Osteocyte (in vitro differentiated cells): ENCODE measurements around the gene DOCK1. TPM values are rescaled to one million over a fixed set of nuclear protein-coding genes. Genes with fewer than 3 reads are reported as not detected.

ENCODE experiments used
- DNase-seq: peaks from one replicate; pipeline ENCODE4 v3.0.0; 2021; ENCODE audit warnings: mixed read lengths; ENCODE audit not compliant: unreplicated experiment; ENCODE audit errors: extremely low spot score
- H3K27ac Mint-ChIP-seq: one replicate; pipeline ENCODE4 v1.8.0; 2021; ENCODE audit warnings: mild to moderate bottlenecking, mixed read lengths; ENCODE audit not compliant: unreplicated experiment
- H3K27me3 Mint-ChIP-seq: one replicate; pipeline ENCODE4 v1.8.0; 2021; ENCODE audit warnings: mixed read lengths; ENCODE audit not compliant: unreplicated experiment
- H3K36me3 Mint-ChIP-seq: one replicate; pipeline ENCODE4 v1.8.0; 2021; ENCODE audit warnings: mixed read lengths; ENCODE audit not compliant: unreplicated experiment
- H3K4me1 Mint-ChIP-seq: one replicate; pipeline ENCODE4 v1.8.0; 2021; ENCODE audit warnings: mixed read lengths; ENCODE audit not compliant: unreplicated experiment
- H3K4me3 Mint-ChIP-seq: one replicate; pipeline ENCODE4 v1.8.0; 2021; ENCODE audit warnings: mild to moderate bottlenecking, moderate library complexity, mixed read lengths; ENCODE audit not compliant: unreplicated experiment
- H3K9me3 Mint-ChIP-seq: one replicate; pipeline ENCODE4 v1.8.0; 2021; ENCODE audit warnings: mixed read lengths; ENCODE audit not compliant: unreplicated experiment
- CTCF ChIP-seq: fragments of 200-600 bp; sonication (generic); IDR thresholded peaks from 2 replicates; pipeline ENCODE4 v1.5.0; 2021; ENCODE audit warnings: antibody characterized with exemption, mild to moderate bottlenecking, moderate library complexity
- total RNA-seq: library from RNA; stranded (reverse); gene quantifications from 2 replicates; pipeline ENCODE4 v1.2.1, GENCODE V29; 2021

DOCK1 gene
- total RNA-seq, 1 donor from 2014 or later = 66.3 TPM

- H3K36me3 Mint-ChIP-seq = peaks cover 34% of the 10 kb centered on the region
- H3K4me1 Mint-ChIP-seq = no peaks in the 10 kb centered on the region
- no peaks in the 10 kb centered on the region for H3K27me3 Mint-ChIP-seq
- no peak overlapping the region for H3K27ac Mint-ChIP-seq
- no peak for TF ChIP-seq CTCF
- H3K4me3 Mint-ChIP-seq = no peak overlapping the region
- DNase-seq = no peak
- no peaks in the 10 kb centered on the region for H3K9me3 Mint-ChIP-seq
These were observed 101.2 kb downstream of the DOCK1 start for GRCh38 chr10:127006453-127006852.

- H3K9me3 Mint-ChIP-seq = no peaks in the 10 kb centered on the region
- no peak for TF ChIP-seq CTCF
- peaks cover 7% of the 10 kb centered on the region for H3K4me1 Mint-ChIP-seq
- H3K4me3 Mint-ChIP-seq = no peak overlapping the region
- DNase-seq = no peak
- H3K27ac Mint-ChIP-seq = no peak overlapping the region
- no peaks in the 10 kb centered on the region for H3K27me3 Mint-ChIP-seq
- H3K36me3 Mint-ChIP-seq = peaks cover 39% of the 10 kb centered on the region
These were observed 104.1 kb downstream of the DOCK1 start for GRCh38 chr10:127009366-127009765.

- H3K4me1 Mint-ChIP-seq = peaks cover 7% of the 10 kb centered on the region
- H3K4me3 Mint-ChIP-seq = no peak overlapping the region
- H3K27me3 Mint-ChIP-seq = no peaks in the 10 kb centered on the region
- no peak overlapping the region for H3K27ac Mint-ChIP-seq
- DNase-seq = no peak
- H3K36me3 Mint-ChIP-seq = peaks cover 36% of the 10 kb centered on the region
- no peaks in the 10 kb centered on the region for H3K9me3 Mint-ChIP-seq
- TF ChIP-seq CTCF = no peak
These were observed 105.9 kb downstream of the DOCK1 start for GRCh38 chr10:127011174-127011573.

GRCh38 chr10:127012071-127012768 is 107.0 kb downstream of the DOCK1 start:
- no peak for DNase-seq
- no peaks in the 10 kb centered on the region for H3K27me3 Mint-ChIP-seq
- peaks cover 7% of the 10 kb centered on the region for H3K4me1 Mint-ChIP-seq
- no peak overlapping the region for H3K4me3 Mint-ChIP-seq
- no peak overlapping the region for H3K27ac Mint-ChIP-seq
- peaks cover 34% of the 10 kb centered on the region for H3K36me3 Mint-ChIP-seq
- TF ChIP-seq CTCF = no peak
- no peaks in the 10 kb centered on the region for H3K9me3 Mint-ChIP-seq

- DNase-seq = no peak
- H3K36me3 Mint-ChIP-seq = peaks cover 33% of the 10 kb centered on the region
- H3K4me3 Mint-ChIP-seq = no peak overlapping the region
- no peaks in the 10 kb centered on the region for H3K9me3 Mint-ChIP-seq
- no peak for TF ChIP-seq CTCF
- no peaks in the 10 kb centered on the region for H3K27me3 Mint-ChIP-seq
- H3K4me1 Mint-ChIP-seq = peaks cover 7% of the 10 kb centered on the region
- H3K27ac Mint-ChIP-seq = no peak overlapping the region
These were observed 107.5 kb downstream of the DOCK1 start for GRCh38 chr10:127012769-127013152.
